ENCODE measurements around the gene DNAJC3.
"Not testable (repeated sequence)": the region's sequence is repeated elsewhere in the genome, so short reads cannot be mapped to it uniquely, and the experiment has no call there.

DNAJC3 gene

DNA sequence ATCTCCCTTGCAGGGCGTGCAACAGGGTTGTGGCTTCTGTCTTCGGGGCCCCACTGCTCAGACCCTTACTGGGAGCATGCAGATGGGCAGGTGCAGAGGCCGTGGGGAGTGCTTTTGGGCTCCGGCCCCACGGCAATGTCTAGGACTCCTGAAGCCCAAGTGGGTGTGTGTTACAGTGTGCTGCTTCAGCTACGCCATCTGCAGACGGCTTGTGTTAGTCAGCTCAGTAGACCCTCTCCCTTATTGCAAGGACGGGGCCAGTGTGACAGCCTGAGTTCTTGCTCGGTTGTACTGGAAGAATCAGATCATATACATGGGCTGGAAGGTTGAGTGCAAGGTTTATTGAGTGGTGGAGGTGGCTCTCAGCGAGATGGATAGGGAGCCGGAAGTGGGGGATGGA is 39.3 kb downstream of the DNAJC3 start:
- DNase-seq, result no peak

DNA sequence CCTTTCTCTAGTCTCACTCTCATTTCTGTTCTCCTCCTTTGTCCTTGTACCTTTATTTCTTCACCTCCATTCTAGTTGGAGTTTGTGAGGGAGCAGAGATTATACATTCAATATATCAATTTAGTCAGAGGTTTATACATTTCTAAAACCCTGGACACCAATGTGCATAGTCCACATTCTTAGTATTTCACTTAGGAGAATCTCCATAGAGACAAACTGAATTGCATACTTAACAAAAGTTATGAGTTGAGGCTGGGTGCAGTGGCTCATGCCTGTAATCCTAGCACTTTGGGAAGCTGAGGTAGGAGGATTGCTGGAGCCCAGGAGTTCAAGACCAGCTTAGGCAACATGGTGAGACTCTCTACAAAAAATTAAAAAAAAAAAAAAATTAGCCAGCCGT is 45.3 kb downstream of the DNAJC3 start:
- no peak for DNase-seq

DNA sequence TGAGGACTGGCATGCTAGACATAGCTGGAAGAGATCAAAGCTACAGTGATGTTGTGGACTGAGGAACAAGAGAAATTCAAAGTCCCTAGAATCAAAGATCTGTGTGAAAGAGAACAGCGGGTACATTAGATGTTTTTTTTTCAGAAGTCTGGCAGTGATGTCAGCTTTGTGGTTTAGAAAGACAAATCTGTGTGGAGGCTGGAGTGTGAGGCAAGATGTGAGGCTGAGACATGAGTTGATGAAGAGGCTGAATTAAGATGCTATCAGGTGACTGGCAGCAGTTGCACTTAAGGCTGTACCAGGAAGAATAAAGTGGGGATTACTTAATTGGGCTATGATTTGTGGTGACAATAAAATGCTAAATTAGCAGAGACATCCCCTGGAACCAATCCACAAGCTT is 46.5 kb downstream of the DNAJC3 start:
- DNase-seq, result no peak

DNA sequence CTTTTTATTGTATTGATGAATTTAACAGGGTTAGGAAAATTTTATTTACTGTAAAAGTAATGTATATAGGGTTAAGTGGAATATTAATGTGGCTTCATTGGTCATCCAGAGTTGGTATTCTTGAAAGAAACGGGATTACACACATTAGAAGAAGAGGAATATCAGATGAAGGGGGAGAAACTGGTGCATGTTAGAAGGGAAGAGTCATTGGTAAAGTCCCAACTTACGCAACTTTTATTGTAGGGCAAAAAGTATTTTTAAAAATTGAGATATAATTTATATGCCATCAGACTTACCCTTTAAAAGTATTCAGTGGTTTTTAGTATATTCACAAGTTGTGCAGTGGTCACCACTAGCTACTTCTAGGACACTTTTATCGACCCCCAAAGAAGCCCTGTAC is 47.3 kb downstream of the DNAJC3 start:
- DNase-seq, result no peak

DNA sequence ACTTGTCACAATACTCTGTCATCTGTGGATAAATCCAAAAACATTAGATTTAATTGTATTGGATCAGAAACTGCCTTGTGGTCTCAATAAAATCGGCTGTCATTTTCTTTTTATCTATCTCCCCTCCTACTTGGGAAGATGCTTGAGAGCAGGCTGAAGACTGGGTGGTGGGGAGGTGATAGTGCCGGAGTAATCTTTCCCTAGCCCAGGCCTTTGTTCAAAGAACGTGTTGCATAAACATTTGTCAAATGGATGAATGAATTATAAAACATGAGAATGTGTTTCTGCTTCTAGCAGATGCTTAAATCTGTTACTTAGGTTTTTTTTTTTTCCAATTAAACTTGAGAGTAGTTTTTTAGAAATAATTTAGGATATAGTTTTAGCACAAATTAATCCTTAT is 49.9 kb downstream of the DNAJC3 start:
- DNase-seq, result no peak

DNA sequence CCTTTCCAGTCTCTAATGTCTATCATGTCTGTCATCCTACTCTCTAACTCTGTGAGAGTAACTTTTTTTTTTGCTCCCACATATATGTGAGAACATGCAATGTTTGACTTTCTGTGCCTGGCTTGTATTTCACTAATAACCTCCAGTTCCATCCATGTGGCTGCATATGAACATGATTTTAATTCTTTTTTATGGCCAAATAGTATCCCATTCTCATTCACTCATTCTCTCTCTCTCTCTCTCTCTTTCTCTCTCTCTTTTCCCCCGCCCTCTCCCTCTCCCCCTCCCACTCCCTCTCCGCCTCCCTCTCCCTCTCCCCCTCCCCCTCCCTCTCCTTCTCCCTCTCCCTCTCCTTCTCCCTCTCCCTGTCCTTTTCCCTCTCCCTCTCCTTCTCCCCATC is 52.0 kb downstream of the DNAJC3 start:
- DNase-seq, result no peak

DNA sequence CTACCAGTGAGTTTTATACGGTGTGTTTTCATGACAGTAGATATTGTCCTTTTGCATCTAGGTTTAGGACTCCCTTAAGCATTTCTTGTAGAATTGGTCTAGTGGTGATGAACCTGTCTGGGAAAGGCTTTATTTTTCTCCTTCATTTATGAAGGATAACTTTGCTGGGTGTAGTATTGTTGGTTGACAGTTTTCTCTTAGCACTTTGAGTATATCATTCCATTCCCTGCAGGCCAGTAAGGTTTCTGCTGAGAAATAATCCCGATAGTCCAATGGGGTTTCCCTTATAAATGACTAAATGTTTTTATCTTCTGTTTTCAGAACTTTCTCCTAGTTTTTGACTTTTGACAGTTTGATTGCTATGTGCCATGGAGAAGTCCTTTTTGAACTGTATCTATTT is 57.2 kb downstream of the DNAJC3 start:
- no peak for DNase-seq

DNA sequence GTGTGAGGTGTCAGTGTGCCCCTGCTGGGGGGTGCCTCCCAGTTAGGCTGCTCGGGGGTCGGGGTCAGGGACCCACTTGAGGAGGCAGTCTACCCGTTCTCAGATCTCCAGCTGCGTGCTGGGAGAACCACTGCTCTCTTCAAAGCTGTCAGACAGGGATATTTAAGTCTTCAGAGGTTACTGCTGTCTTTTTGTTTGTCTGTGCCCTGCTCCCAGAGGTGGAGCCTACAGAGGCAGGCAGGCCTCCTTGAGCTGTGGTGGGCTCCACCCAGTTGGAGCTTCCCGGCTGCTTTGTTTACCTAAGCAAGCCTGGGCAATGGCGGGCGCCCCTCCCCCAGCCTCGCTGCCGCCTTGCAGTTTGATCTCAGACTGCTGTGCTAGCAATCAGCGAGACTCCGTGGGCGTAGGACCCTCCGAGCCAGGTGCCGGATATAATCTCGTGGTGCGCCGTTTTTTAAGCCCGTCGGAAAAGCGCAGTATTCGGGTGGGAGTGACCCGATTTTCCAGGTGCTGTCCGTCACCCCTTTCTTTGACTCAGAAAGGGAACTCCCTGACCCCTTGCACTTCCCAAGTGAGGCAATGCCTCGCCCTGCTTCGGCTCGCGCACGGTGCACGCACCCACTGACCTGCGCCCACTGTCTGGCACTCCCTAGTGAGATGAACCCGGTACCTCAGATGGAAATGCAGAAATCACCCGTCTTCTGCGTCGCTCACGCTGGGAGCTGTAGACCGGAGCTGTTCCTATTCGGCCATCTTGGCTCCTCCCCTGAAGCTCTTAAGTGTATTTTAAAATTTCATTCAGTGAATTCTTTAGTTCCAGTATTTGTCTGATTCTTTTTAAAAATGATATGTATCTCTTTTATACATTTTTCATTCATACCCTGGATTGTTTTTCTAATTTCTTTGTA is 63.4 kb downstream of the DNAJC3 start:
- not testable (repeated sequence) for DNase-seq

DNA sequence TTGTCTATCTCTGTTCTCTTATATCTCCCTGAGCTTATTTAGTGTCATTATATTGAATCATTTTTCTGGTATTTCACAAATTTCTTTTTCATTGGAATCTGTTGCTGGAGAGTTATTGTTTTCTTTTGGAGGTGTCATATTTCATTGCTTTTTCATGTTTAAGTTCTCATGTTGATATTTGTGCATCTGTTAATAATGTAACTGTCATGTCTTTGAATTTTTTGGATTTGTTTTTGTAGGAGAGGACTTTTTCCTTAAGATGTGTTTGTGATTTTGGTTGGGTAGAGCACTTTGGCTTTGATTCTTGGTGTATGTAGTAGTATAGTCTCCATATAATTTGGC is 64.0 kb downstream of the DNAJC3 start:
- no peak for DNase-seq

DNA sequence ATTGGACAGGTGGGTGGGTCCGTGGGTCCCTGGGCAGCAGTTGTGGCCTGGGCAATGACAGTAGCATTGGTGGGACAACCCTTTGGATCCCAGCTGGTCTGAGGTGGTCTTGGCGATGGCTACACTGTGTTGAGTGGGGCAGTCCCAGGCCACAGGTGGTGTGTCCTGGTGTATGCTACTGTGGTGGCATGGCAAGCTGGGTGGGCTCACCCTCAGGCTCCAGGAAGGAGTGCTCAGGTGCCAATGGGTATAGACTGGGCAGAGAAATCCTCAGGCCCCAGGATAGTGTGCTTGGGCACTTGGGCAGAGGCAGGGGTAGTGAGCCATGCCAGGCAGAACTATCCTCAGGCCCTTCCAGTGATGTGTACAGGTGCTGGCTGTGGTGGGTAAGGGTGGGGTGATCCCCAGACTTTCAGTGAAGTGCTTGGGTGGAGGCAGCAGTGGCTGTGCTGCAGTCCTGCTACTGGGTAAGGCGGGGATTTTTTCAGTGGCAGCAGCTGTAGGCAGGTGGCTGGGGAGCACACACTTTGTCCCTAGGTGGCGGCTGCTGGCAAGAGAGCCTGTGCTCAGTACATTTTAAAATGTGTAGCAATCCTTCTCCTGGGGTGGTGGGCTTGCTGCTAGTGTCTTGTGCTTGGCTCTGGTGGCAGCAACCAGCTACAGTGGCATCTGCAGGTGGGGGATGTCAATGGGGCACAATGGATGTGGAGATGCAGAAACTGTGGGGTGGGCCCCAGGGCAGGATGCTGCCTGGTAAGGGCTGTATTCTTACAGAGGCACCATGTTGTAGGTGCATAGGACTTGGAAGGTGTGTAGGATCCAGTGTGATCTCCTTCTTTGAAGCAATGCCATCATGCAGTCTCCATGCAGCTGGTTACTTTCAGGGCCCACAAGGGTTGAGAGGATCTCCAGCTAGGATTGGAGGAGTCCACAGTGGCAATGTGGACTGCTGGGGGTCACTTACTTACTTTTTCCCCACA is 64.9 kb downstream of the DNAJC3 start:
- DNase-seq, result no peak

DNA sequence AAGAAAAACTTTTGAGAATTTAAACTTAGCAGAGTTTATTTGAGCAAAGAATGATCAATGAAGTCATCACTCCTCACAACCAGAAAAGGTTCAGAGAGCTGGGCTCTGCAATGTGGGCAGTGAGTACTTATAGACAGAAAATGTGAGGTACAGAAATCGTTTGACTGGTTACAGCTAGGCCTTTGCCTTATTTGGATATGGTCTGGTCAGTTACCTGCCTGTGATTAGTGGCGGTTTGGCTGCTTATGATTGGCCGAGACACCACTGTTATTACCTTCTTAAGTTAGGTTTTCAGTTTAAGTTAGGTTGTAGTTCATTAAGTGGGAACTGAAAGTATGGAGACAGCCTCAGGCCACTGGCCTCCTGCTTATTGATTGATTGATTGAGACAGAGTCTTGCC is 66.3 kb downstream of the DNAJC3 start:
- DNase-seq, result no peak

DNA sequence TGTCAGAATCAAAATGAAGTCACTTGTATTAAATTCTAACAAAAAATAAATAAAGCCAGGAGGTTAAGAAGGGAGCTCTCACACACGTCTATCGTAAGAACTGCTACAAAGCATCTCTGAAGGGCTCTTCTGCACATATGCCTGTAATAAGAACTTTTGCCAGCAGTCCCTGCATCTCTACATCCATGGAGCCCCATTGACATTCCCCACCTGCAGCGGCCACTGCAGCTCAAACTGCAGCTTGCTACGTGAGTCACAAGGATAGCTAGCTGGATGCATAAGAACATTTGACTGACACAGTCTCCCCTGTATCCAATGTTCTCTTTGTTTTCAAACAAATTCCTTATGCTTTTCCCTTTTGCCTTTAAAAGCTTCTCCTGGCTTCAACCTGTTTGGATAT is 68.3 kb downstream of the DNAJC3 start:
- DNase-seq, result no peak

DNA sequence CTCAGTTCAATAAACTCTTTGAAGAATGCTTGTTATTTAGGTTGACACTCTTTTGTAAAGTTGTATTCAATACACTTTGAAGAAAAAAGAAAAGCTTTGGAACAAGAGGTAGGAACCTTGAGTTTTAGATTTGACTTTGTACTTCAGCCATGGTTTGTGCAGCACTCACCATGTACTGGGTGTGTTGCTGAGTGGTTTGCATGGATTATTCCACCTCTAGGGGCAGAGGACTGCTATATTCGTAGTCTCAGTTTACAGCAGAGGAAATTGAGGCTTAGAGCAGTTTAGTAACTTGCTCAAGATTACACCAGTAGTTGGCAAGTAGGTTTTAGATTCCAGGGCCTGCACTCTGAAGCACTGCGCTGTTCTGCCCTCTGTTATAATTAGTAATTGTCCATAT is 68.8 kb downstream of the DNAJC3 start:
- DNase-seq, result no peak

DNA sequence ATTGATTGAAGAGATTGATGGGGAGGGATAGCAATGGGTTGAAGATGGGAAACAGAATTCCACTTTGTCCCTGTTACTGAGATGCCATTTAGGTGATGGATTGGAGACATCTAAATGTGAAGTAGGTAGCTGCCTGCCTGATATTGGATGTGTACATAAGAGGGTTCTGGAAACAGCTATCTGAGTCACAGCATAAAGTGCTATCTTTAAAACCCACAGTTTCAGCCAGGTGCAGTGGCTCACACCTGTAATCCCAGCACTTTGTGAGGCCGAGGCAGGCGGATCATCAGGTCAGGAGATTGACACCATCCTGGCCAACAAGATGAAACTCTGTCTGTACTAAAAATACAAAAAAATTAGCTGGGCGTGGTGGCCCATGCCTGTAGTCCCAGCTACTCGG is 72.6 kb downstream of the DNAJC3 start:
- DNase-seq, result no peak

DNA sequence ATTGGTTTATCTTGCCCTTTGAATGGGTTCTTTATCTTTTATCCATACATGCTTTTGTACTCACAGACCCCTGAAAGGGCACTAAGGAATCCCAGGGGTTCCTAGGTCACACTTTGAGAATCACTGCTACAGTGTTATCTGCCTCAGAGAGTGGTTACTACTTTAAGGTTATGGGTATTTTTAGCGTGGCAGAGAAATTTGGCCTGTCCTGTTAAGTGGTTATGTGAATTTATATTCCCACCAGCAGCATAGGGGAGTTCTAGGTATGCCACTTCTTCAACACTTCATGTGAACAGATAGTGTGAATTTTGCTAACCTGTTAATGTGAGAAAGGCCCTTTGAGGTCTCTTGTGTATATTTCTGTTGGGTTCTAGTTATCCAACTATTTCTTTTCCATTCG is 75.7 kb downstream of the DNAJC3 start:
- no peak for DNase-seq

DNA sequence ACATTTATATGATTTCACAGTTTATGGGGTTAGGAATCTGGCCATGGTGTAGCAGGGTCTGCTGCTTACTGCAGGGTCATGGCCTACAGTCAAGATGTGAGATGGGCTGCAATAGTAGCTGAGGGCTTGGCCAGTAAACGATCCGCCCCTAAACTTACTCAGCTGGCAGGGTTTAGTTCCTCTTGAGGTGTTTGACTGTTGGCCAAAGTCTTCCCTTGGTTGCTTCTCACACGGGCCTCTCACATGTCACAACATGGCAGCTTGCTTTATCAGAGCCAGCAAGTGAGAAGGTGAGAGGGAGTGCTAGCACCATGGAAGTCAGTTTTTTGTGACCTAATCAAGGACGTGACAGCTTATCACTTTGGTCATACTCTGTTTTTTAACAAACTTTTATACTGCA is 77.1 kb downstream of the DNAJC3 start:
- DNase-seq, result no peak

DNA sequence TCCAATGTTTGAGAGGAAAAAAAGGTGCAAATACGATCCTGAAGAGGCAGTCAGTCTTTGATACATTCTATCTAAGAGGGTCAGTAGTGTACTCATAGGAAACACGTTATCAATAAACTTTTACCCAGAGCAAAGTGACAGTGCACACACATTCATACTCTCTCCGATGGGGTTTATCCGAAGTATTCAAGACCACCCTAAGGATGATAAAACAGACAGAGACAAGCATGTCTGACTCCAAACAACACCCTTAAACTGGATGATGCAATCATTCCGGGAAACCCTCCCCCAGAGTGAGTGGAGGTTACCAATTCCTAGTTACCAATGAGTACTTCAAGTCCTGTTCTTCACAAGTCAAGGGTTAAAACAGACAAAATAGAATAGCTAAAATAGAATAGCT is 79.1 kb downstream of the DNAJC3 start:
- no peak for DNase-seq

DNA sequence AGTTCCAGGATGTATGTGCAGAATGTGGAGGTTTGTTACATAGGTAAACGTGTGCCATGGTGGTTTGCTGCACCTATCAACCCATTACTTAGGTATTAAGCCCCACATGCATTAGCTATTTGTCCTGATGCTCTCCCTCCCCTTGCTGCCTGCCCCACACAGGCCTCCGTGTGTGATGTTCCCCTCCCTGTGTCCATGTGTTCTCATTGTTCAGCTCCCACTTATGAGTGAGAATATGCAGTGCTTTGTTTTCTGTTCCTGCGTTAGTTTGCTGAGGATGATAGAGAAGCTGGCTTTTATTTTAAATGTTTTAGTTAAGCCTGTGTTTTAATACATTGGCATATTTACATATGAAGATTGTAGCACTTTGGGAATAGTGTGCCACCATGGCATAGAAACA is 85.7 kb downstream of the DNAJC3 start:
- DNase-seq, result not testable (repeated sequence)

DNA sequence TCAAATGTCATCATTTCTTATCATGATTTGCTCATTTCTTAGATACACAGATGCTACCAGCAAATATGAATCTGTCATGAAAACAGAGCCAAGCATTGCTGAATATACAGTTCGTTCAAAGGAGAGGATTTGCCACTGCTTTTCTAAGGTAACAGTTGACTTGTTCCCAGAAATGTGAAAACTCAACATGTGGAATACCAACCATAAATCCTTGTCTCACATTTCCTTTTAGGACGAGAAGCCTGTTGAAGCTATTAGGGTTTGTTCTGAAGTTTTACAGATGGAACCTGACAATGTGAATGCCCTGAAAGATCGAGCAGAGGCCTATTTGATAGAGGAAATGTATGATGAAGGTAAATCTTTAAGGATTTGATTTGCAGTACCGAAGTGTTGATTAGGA is 86.7 kb downstream of the DNAJC3 start:
- DNase-seq, result no peak

DNA sequence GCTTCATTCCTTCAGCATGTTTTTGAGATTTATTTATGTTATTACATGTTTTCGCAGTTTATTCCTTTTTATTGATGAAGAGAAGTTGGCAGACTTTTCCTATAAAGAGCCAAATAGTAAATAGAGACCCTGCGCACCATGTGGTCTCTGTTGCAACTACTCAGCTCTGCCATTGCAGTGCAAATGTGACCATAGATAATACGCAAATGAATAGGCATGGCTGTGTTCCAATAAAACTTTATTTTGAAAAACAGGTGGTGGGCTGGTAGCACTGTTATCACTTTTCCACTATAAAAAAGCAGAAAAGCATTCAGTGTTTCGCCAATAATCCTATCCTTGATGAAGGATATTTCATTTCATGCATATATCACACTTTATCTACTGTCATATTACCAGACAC is 95.0 kb downstream of the DNAJC3 start:
- no peak for DNase-seq

DNA sequence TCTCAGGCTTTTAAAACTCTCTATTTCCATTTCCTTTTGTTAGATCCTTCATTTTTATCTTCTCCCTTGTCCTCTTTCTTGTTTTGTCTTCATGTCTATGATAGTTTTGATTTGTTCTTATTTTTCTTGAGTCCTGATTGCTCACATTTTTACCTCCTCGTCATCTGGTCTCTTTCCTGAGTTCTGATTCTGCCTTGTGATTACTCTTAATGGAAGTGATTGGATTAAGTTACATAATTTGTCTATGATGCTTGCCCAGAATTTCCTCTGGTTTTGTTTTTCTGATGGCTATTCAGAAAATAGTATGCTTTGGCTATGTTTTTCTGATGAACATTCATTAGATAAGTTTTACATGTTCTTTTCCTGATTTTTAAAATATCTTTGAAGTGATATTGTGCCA is 102.6 kb downstream of the DNAJC3 start:
- no peak for DNase-seq

DNA sequence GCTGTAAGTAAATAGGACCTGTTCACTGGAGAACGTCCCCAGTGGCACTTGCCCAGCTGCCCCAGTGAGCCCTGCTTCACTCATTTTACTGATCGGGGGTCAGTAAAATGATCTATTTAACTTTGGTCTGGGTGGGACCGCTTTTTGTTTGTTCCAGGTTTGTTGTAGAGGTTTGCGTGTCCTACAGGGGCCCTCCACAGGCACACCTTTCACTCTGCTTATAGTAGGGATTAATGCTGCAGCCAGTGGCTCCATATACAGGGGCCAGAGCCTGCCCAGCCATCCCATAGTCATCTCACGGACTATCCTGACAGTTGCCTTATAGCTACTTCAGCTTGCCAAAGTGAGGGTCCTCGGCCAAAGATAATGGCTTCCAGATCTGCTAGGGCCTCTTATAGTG is 104.1 kb downstream of the DNAJC3 start:
- no peak for DNase-seq

DNA sequence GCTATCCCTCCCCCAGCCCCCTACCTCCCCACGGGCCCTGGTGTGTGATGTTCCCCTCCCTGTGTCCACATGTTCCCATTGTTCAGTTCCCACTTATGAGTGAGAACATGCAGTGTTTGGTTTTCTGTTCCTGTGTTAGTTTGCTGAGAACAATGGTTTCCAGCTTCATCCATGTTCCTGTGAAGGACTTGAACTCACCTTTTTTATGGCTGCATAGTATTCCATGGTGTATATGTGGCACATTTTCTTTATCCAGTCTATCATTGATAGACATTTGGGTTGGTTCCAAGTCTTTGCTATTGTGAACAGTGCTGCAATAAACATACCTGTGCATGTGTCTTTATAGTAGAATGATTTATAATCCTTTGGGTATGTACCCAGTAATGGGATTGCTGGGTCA is 105.0 kb downstream of the DNAJC3 start:
- DNase-seq, result not testable (repeated sequence)

DNA sequence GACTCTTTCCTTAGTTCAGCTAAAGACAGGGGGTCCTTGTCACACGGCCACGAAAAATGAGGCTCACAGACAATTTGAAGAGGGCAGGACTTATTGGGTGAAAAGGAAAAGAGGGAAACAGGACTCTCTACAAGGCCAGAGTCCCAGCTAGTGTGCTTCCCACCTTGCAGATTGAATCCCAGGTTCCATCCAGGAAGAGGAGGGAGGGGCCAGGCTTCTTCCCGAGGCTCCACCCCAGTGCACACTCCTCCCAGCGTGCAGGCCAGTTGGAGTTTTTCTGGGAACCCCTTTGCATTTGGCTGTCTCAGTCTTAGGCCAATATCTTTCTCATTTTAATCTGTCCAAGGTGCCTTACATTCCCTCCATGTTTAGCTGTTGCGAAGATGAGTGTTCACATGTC is 106.8 kb downstream of the DNAJC3 start:
- no peak for DNase-seq
